HG03135 (cell line): ENCODE data around the gene EDAR.

Experiments used
- ATAC-seq: cut with Tn5 transposase; IDR thresholded peaks from one replicate; pipeline ENCODE4 v1.9.1; 2021; ENCODE audit warnings: mild to moderate bottlenecking, moderate library complexity; ENCODE audit not compliant: unreplicated experiment

EDAR gene

GRCh38 chr2:108911807-108912628, 77.0 kb downstream of the EDAR start:
- no peak for ATAC-seq

DNA sequence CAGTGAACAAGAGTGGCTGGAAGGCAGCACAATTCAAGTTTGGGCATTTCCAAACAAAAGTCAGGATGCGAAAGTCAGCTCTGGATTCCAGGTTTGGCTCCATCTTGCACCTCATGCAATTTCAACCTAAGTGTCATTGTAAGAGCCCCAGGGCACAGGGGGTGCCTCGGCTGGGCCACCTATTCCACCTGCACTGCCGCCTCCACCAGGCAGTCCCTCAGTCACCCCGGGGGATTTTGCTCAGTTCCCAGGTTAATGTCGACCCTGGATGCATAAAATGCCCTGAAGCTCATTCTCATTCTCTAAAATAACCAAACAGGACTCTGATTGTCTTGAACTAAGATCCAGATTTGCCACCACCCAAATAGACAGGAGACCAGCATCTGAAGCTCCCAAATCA, 77.6 kb downstream of the EDAR start:
- no peak for ATAC-seq

- no peak for ATAC-seq
These were observed 78.3 kb downstream of the EDAR start for GRCh38 chr2:108910541-108911396.

- no peak for ATAC-seq
These were observed 79.0 kb downstream of the EDAR start for GRCh38 chr2:108910011-108910431.

- no peak for ATAC-seq
These were observed 79.7 kb downstream of the EDAR start for GRCh38 chr2:108909275-108909823.

DNA sequence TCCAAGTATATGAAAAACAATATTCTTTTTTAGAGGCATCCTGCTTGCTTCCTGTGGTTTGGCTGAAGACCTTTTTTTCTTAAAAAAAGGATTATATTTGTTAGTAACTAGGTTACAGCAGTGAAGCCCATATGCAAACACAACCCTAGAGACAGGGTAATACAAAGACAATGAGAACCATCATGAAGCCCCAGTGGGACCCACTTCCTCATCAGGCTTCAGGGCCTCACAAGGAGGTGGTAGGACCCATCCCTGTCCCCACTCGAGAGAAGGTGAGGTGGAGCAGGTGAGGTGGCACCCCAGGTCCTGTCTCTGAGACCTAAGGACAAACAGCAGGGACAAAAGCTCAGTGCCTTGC, 80.3 kb downstream of the EDAR start:
- ATAC-seq, result no peak

DNA sequence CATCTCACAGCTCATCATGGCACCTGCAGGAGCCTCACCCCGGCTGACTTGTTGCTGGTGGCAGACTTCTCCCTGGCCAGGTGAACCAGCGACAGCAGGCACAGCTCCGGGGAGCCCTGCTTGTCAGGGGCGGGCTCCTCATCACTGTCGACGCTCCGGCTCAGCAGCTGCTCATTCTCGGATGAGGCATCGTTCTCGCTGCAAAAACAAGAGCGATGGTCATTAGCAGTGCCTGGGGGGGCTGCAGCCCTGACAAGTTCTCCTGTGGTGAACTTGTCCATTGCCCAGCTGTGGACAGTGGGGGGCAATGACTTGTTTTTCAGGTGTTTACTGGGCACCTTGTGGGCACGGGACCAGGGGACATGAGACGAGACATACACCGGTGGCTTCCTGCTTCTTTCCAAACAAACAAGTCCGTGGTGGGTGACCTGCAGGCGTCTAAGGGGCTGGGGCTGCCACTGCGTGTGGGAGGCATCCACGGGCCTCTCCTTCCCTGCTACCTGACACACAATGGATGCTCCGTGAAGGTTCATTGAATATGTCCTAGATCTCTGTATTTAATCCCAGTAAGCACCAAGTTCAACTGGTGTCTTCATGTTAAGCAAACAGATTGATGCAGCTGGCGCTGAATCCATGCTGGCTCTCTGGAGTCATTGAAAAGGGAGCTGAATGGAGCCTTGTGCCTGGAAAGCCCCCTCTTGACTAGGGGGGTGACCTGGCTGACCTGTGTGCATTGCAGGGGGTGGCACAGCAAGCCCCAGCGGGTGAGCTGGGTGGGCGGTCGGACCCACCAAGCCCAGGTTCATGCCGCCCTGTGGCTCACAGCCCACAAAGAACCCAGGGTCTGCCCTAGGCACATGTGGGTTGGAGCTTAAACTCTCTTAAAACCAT, 81.0 kb downstream of the EDAR start:
- no peak for ATAC-seq

DNA sequence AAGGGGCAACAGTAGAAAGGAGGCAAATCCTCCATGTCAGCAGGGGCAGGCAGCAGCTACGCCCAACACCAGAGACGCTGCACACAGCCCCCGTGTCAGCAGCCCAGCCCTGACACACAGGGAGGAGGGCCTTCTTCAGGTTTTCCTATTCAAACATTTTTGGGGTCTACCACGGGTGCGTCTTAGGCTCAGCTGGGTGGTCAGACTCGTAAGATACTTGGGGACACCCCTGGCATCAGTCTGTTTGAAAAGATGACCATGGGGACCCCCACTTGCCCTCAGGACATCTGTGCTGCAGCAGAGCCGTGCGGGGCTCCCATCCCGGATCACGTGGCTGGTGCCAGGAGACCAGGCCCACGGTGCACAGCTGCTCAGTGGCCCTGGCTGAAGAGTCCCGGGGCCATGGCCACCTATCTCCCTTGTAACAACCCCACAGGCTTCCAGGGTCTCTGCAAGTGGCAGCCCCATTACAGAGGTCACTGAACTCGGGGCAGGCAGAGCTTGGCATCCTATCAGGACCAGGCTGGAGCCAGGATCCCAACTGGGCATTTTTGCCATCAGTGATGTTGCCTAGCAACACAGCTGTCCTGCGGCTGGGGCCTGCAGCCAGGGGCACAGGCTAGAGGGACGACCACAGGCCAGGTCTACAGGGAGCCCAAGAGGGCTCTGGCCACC, 82.5 kb downstream of the EDAR start:
- ATAC-seq, result no peak

- no peak for ATAC-seq
These were observed 83.1 kb downstream of the EDAR start for GRCh38 chr2:108905906-108906305.

GRCh38 chr2:108905176-108905575, 83.8 kb downstream of the EDAR start:
- ATAC-seq, result no peak

DNA sequence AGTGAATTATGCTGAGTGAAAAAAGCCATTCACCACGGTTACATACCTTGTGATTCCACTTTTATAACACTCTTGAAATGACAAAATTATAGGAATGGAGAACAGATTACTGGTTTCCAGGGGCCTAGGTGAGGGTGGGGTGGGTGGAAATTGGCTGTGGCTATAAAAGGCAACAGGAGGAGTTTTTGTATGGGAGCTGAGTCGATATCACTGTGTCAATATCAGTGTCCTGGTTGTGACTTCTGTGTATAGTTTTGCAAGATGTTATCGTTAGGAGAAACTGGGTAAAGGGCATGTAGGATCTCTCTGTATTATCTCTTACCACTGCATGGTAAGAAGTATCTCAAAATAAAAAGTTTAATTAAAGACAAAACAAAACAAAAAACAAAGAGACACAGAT, 84.3 kb downstream of the EDAR start:
- ATAC-seq, result no peak

DNA sequence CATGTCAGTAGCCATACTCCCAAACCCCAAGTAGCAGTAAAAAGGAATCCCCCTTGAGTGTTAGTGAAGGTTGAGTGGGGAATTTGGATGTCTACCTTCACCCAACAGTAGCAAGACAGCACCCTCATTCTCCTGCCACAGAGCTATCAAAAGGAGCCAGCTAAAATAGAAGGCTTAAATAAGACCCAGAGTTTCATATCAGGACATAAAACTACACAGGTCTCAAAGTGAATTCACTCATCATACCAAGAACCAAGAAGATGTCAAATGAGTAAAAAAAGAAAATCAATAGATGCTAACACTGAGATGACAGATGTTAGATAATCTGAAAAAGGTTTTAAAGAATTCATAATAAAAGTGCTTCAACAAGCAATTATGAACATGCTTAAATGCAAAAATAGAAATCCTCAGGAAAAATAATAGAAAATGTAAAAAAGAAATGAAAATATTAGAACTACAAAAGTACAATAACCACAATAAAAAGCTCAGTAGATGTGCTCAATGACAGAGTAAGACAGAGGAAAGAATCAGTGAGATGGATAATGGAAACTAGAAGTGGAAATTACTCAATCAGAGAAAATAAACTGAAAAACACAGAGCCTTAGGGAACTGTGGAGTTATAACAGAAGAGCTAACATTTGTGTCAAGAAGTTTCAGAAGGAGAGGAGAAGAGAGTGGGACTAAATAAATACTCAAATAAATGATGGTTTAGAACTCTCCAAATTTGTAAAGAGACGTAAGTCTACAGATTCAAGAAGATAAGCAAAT, 90.5 kb downstream of the EDAR start:
- ATAC-seq, result no peak

GRCh38 chr2:108896741-108897140, 92.3 kb downstream of the EDAR start:
- ATAC-seq, result no peak

GRCh38 chr2:108895188-108895587, 93.8 kb downstream of the EDAR start:
- no peak for ATAC-seq

- ATAC-seq, result no peak
These were observed 94.3 kb downstream of the EDAR start for GRCh38 chr2:108894766-108895165.

DNA sequence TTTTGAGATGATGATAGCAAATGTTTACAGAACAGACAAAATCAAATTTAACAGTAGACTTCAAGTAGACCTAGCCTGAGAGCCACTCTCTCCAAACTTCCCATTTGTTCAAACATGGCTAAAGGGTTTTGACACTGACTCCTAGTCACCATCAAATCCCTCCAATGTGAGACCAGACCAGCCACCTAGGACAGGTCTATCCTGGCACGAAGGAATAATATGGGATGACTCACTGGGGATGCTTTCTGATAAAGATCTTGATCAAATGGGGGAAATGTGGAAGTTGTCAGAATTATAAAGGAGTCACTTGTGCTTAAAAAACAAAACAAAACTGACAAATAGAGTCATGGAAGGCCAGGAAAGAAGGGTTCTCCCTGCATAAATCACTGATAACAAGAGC, 95.7 kb downstream of the EDAR start:
- ATAC-seq, result no peak

GRCh38 chr2:108889907-108890306, 99.1 kb downstream of the EDAR start:
- no peak for ATAC-seq

GRCh38 chr2:108884619-108885018, 104.4 kb downstream of the EDAR start:
- ATAC-seq, result no peak

DNA sequence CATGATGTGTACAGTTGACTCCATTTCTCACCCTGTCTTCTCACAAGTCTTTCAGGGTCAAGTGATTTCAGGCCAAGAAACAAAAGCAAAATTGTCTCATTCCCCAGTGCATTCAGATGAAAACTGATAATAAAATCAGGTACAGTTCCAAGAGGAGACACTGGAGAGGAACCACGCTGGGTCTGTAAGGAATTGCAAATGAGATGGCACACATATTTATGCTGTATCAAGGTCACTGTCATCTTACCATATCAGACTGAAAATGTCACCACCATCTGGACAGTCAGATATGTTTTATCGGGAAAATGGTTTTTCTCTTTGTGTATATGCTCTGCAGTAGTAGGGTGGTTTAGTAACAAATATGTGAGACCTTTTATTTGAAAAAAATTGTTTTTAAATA, 110.7 kb downstream of the EDAR start:
- ATAC-seq, result no peak

DNA sequence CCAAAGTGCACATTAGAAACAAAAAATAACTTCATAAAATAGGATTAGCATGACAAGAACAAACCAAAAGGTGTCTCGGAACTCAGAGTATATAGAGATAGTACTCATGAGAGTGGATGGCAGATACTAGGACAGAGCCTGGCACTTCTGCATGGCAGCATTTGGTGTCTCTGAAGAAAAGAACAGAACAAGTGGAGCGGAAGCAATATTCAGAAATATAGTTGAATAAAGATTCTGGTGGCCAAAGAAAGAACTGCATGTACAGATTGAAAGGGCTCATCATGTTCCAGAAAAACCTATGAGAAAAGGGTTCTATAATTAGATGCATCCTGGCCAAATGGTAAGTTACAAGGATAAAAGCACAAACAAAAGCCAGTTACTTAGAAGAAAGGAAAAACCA, 111.5 kb downstream of the EDAR start:
- no peak for ATAC-seq
